Epidermal melanocyte (primary cell): ENCODE measurements around the gene KIT.
A peak's percentile ranks its signal among the peaks of the same experiment; 100 is the strongest.
"Not testable (repeated sequence)": the region's sequence is repeated elsewhere in the genome, so short reads cannot be mapped to it uniquely, and the experiment has no call there.

ENCODE experiments used
- DNase-seq: peaks from one replicate; pipeline ENCODE4 v3.0.0; 2011; ENCODE audit warnings: low spot score; ENCODE audit not compliant: insufficient read length

KIT gene

GRCh38 chr4:54657551-54658251, at the start of gene KIT:
TSS of gene KIT (plus strand) at chr4:54657957. CDS start at chr4:54658015, 58 bp downstream.
- DNase-seq = peak; percentile 44

- no peak for DNase-seq
Measured at GRCh38 chr4:54609310-54609709, 48.4 kb upstream of the KIT start.

DNA sequence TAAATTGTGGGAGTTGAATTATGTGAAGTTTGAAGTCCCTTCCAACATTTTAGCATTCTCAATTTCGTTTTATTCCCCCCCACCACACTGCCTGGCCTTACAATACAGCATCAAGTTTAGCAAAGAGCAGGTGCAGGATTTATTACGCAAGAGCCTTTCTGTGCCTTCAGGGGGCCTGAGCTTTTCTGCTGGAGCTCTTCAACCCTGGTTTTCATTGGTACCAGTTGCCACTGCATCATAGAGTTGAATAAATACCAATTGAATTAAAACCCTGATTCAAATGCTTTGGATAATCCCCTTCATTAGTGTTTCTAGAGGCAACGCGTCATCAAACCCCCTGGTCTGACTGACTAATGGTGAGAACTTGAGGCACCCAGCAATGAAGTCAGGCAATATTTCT, 43.6 kb upstream of the KIT start:
- no peak for DNase-seq

GRCh38 chr4:54620773-54621172, 37.0 kb upstream of the KIT start:
- DNase-seq = no peak

- DNase-seq = no peak
Measured at GRCh38 chr4:54625391-54625790, 32.4 kb upstream of the KIT start.

- no peak for DNase-seq
Measured at GRCh38 chr4:54626113-54626512, 31.6 kb upstream of the KIT start.

DNA sequence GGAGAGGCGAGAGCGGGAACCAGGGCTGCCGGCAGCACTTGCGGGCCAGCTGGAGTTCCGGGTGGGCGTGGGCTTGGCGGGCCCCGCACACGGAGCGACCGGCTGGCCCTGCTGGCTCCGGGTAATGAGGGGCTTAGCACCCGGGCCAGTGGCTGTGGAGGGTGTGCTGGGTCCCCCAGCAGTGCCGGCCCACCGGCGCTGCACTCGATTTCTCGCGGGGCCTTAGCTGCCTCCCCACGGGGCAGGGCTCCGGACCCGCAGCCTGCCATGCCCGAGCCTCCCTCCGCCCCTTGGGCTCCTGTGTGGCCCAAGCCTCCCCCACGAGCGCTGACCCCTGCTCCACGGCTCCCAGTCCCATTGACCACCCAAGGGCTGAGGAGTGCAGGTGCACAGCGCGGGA, 25.2 kb upstream of the KIT start:
- no peak for DNase-seq

- not testable (repeated sequence) for DNase-seq
Measured at GRCh38 chr4:54633102-54633740, 24.5 kb upstream of the KIT start.

- no peak for DNase-seq
Measured at GRCh38 chr4:54635318-54635717, 22.4 kb upstream of the KIT start.

- DNase-seq = no peak
Measured at GRCh38 chr4:54637325-54637724, 20.4 kb upstream of the KIT start.

GRCh38 chr4:54641101-54641500, 16.7 kb upstream of the KIT start:
- not testable (repeated sequence) for DNase-seq

DNA sequence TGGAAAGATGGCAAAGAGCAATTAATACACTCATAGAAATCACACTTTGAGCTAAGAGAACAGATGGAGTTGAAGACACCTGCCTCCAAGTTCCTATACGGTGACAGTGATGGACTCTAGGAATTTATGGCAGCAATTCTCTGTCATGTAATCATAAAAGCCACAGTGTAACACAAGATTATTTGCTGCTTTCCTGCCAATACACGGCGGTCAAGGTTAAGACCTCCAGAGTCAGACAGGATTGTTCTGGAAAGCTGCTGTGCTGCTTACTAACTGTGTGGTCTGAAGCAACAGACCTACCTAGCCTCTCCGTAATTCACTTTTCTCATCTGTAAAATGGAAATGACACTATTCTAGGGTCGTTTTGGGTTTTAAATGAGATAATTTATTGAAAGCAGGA, 14.6 kb upstream of the KIT start:
- no peak for DNase-seq

- no peak for DNase-seq
Measured at GRCh38 chr4:54643958-54644751, 13.6 kb upstream of the KIT start.

GRCh38 chr4:54645830-54646229, 11.9 kb upstream of the KIT start:
- DNase-seq = no peak

- no peak for DNase-seq
Measured at GRCh38 chr4:54647070-54647469, 10.7 kb upstream of the KIT start.

DNA sequence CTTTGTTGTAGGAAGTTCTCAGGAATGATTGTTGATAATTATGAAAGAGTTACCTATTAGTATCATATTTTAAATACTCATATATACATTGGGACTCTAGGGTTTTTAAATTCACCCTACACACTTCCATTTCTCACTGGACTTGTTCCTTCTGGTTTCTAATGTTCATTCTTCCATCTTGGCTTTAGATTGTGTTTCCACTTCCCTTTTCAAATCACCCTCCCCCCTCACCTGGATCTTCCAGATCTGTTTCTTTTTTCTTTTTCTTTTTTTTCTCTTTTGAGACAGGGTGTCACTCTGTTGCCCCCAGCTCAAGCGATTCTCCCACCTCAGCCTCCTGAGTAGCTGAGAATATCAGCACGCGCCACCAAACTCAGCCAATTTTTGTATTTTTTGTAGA, 6.7 kb upstream of the KIT start:
- no peak for DNase-seq

GRCh38 chr4:54654753-54655152, 3.0 kb upstream of the KIT start:
- no peak for DNase-seq

GRCh38 chr4:54657185-54657550, 589 bp upstream of the KIT start:
- DNase-seq = no peak

DNA sequence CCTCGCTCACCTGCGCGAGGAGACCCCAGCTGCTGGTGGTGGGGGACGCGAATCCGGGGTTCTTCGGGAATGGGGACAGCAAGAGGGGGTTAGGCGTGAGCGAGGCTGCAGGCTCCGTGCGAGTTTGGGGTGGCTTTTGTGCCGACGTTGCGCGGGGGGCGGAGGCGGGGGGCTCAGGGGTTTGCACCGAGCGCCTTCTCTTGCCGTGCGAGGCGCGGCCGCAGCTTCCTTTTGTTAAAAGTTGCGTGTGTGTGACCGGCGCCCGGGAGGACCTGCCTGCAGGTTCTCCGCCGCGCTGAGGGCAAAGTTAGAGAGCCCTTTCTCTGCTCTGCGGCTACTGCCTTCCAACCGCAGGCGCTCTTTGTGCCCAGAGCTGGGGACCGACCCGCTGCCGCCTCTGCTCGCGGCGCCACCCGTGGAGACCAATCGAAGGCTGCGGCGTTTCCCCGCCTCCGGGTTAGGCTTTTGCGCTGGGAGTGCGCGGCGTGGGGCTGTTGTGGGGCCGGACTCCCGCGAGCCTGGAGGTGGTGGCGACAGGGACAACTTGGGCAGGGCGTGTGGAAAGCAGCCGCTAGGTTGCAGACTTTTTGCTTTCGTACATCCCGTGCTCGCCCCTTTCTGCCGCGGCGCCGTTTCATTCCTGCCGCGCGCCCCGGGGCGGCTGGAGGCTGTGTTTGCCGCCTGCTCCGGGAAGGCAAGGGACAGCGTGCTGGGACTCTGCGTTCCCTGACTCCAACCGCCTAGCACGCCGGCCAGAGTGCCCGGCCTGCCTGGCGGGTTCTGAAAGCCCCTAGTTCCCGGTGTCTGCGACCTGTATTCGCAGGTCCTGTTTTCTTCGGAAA, 716 bp downstream of the KIT start:
- no peak for DNase-seq

- DNase-seq = no peak
Measured at GRCh38 chr4:54659313-54659712, 1.6 kb downstream of the KIT start.

DNA sequence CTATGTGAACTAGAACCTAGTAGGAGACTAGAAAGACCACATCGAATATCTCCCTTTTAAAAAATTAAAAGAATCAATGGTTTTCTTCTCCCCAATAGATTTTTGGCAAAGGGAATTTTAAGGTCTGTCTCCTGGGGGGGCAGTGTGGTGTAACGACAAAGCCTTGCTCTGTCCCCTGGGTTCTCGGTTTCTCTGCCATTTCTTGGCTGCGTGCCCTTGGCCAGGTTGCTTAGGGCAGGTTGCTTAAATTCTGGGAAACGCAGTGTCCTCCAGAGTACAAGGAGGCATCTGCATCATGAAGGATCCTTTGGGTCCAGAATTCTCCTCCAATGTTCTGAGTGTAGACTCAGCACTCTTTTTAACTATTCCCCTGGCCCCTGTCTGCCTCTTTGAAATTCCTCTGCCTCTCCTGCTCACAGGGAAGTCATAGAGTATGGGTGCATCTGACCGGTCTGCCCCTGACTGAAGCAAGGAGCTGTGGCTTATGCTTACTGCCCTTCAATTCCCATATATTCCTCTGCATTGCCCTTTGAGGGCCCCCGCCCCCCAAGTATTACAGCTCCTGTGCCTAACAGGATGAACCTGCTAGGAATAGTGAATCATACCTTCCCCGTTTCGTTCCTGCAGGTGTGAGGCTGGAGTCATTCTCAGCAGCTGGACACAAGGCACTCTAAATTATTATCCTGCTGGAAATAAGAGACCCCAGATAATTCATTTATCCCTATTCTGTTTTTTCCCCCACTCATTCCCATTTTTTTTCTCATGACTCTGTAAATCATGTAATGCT, 2.2 kb downstream of the KIT start:
- DNase-seq = no peak
